K562 (cell line): Measurements from ENCODE around the gene HPSE2. TPM values are rescaled to one million over a fixed set of nuclear protein-coding genes. Genes with fewer than 3 reads are reported as not detected.

ENCODE experiments used
- ARID3B ChIP-seq: fragments of 250-450 bp; sonication (Bioruptor Pico); IDR thresholded peaks from 2 replicates; pipeline ENCODE4 v1.4.0; 2020; ENCODE audit warnings: borderline replicate concordance
- ATF7 ChIP-seq: fragments of 450-650 bp; IDR thresholded peaks from 2 replicates; pipeline ENCODE4 v1.7.1; 2014; ENCODE audit warnings: mild to moderate bottlenecking, moderate library complexity
- E2F3 ChIP-seq: fragments of 250-450 bp; sonication (Bioruptor Pico); IDR thresholded peaks from 2 replicates; pipeline ENCODE4 v1.4.0; 2020; ENCODE audit warnings: mild to moderate bottlenecking
- HOMEZ ChIP-seq: fragments of 250-450 bp; sonication (Bioruptor Pico); IDR thresholded peaks from 2 replicates; pipeline ENCODE4 v1.4.0; 2020; ENCODE audit warnings: mild to moderate bottlenecking, moderate library complexity
- KDM1A ChIP-seq, 2 experiments: fragments of 450-650 bp; IDR thresholded peaks; 2 replicates each; pipeline ENCODE4 v1.6.1; 2016; ENCODE audit warnings: mild to moderate bottlenecking in 2 of 2
- MYBL2 ChIP-seq, 2 experiments: fragments of 450-650 bp in 1 of 2; sonication (generic) in 1 of 2; formaldehyde crosslinking in 1 of 2; IDR thresholded peaks; 2 replicates each; pipeline versions ENCODE4 v1.6.1 to v1.8.1; 2017 to 2022; ENCODE audit warnings: borderline replicate concordance in 1 of 2, inconsistent platforms in 1 of 2, low read depth in 1 of 2, mild to moderate bottlenecking in 1 of 2, missing genetic modification reagents in 1 of 2, moderate library complexity in 1 of 2
- ZBTB17 ChIP-seq: fragments of 450-650 bp; formaldehyde crosslinking; IDR thresholded peaks from 2 replicates; pipeline ENCODE4 v1.4.0; 2020; ENCODE audit warnings: mild to moderate bottlenecking
- ZNF121 ChIP-seq: sonication (generic); formaldehyde crosslinking; conservative IDR thresholded peaks from 2 replicates; pipeline ENCODE4 v1.8.0; 2022; ENCODE audit warnings: missing genetic modification reagents
- polyA plus RNA-seq, 8 experiments: library from polyadenylated mRNA; depleted of rRNA in 4 of 8; stranded (reverse) in 5 of 8; unstranded in 3 of 8; fragments of >200 nt; fragmentation: Nextera tagmentation in 2 of 8; fragmentation: Illumina TruSeq in 1 of 8; extraction: Ambion mirVana in 2 of 8; extraction: Trizol in 1 of 8; gene quantifications; 2 replicates each; pipeline versions ENCODE4 v1.2.1 to v1.2.3, GENCODE V29; 2011 to 2014; ENCODE audit warnings: inconsistent platforms in 1 of 8, missing spikeins in 1 of 8
- total RNA-seq, 7 experiments: library from RNA; depleted of rRNA in 6 of 7; stranded (reverse); fragments of >200 nt in 6 of 7; fragmentation: Illumina TruSeq in 2 of 7; extraction: Trizol in 2 of 7; gene quantifications; 2 replicates each; pipeline versions ENCODE4 v1.2.1 to v1.2.3, GENCODE V29; 2011 to 2021; ENCODE audit warnings: low replicate concordance in 1 of 7
- TF ChIP-seq, protein P1 (sequence below): fragments of 250-450 bp; sonication (Bioruptor Pico); IDR thresholded peaks from 2 replicates; pipeline ENCODE4 v1.8.0; 2021; ENCODE audit warnings: moderate library complexity, mild to moderate bottlenecking, inconsistent platforms
- TF ChIP-seq, protein P2 (sequence below): fragments of 250-450 bp; sonication (Bioruptor Pico); IDR thresholded peaks from 2 replicates; pipeline ENCODE4 v1.4.0; 2020
- TF ChIP-seq, protein P3 (sequence below): IDR thresholded peaks from 2 replicates; pipeline ENCODE4 v1.6.1; 2011; ENCODE audit not compliant: insufficient read length; ENCODE audit errors: extremely low read depth
- TF ChIP-seq, protein P4 (sequence below): sonication (generic); formaldehyde crosslinking; IDR thresholded peaks from 2 replicates; pipeline ENCODE4 v1.8.1; 2023; ENCODE audit warnings: mild to moderate bottlenecking, missing genetic modification reagents

The HPSE2 gene
- total and polyA plus RNA-seq, 9 of the 15 experiments (the other 6 are each of a cell fraction or from before 2014, with no cell fraction given): 0.03 to 0.10 (median 0.04) TPM; not detected in 2

DNA sequence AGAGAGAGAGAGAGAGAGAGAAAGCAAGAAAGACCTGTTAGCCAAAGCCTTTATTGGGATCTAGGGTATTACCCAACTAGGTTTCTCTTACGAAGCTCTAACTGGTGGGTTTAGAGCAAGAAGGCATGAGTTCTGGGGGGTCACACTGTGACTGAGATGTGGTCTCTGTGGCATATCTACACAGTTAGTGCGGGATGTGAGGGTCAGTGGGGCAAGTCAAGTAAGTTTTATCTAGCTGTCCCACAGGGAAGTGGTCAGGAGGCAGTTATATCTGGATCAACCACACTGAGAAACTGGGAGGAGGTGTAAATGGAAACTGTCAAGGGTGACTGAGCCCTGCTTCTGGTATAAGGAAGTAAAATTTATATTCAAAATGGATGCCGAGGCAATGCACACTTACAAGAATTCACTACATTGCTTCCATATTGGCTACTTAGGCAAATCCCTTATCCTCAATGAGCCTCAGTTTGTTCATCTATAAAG is 457.3 kb downstream of the HPSE2 start (continued):
- no peak for TF ChIP-seq ARID3B (CRISPR knock-in tag)
- TF ChIP-seq, protein P1, sequence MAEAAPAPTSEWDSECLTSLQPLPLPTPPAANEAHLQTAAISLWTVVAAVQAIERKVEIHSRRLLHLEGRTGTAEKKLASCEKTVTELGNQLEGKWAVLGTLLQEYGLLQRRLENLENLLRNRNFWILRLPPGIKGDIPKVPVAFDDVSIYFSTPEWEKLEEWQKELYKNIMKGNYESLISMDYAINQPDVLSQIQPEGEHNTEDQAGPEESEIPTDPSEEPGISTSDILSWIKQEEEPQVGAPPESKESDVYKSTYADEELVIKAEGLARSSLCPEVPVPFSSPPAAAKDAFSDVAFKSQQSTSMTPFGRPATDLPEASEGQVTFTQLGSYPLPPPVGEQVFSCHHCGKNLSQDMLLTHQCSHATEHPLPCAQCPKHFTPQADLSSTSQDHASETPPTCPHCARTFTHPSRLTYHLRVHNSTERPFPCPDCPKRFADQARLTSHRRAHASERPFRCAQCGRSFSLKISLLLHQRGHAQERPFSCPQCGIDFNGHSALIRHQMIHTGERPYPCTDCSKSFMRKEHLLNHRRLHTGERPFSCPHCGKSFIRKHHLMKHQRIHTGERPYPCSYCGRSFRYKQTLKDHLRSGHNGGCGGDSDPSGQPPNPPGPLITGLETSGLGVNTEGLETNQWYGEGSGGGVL (CRISPR knock-in tag): no peak
- no peak; the same call in 1 of the 2 replicates for TF ChIP-seq MYBL2 (IDR thresholded peaks at IDR 0.05; ENCODE audit: low read depth)
- no peak for TF ChIP-seq MYBL2 (CRISPR knock-in tag; IDR thresholded peaks at IDR 0.05; ENCODE audit: borderline replicate concordance)
- TF ChIP-seq, protein P2, sequence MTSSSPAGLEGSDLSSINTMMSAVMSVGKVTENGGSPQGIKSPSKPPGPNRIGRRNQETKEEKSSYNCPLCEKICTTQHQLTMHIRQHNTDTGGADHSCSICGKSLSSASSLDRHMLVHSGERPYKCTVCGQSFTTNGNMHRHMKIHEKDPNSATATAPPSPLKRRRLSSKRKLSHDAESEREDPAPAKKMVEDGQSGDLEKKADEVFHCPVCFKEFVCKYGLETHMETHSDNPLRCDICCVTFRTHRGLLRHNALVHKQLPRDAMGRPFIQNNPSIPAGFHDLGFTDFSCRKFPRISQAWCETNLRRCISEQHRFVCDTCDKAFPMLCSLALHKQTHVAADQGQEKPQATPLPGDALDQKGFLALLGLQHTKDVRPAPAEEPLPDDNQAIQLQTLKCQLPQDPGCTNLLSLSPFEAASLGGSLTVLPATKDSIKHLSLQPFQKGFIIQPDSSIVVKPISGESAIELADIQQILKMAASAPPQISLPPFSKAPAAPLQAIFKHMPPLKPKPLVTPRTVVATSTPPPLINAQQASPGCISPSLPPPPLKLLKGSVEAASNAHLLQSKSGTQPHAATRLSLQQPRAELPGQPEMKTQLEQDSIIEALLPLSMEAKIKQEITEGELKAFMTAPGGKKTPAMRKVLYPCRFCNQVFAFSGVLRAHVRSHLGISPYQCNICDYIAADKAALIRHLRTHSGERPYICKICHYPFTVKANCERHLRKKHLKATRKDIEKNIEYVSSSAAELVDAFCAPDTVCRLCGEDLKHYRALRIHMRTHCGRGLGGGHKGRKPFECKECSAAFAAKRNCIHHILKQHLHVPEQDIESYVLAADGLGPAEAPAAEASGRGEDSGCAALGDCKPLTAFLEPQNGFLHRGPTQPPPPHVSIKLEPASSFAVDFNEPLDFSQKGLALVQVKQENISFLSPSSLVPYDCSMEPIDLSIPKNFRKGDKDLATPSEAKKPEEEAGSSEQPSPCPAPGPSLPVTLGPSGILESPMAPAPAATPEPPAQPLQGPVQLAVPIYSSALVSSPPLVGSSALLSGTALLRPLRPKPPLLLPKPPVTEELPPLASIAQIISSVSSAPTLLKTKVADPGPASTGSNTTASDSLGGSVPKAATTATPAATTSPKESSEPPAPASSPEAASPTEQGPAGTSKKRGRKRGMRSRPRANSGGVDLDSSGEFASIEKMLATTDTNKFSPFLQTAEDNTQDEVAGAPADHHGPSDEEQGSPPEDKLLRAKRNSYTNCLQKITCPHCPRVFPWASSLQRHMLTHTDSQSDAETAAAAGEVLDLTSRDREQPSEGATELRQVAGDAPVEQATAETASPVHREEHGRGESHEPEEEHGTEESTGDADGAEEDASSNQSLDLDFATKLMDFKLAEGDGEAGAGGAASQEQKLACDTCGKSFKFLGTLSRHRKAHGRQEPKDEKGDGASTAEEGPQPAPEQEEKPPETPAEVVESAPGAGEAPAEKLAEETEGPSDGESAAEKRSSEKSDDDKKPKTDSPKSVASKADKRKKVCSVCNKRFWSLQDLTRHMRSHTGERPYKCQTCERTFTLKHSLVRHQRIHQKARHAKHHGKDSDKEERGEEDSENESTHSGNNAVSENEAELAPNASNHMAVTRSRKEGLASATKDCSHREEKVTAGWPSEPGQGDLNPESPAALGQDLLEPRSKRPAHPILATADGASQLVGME (CRISPR knock-in tag): no peak
- TF ChIP-seq ZBTB17 (CRISPR knock-in tag): no peak
- TF ChIP-seq ATF7: 0 out of 2 replicates have a peak, but pooled peaks have one; percentile 23
- no peak for TF ChIP-seq E2F3 (CRISPR knock-in tag)
- TF ChIP-seq, protein P3, sequence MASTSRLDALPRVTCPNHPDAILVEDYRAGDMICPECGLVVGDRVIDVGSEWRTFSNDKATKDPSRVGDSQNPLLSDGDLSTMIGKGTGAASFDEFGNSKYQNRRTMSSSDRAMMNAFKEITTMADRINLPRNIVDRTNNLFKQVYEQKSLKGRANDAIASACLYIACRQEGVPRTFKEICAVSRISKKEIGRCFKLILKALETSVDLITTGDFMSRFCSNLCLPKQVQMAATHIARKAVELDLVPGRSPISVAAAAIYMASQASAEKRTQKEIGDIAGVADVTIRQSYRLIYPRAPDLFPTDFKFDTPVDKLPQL: no peak
- TF ChIP-seq ZNF121 (CRISPR knock-in tag): no peak
- TF ChIP-seq, protein P4, sequence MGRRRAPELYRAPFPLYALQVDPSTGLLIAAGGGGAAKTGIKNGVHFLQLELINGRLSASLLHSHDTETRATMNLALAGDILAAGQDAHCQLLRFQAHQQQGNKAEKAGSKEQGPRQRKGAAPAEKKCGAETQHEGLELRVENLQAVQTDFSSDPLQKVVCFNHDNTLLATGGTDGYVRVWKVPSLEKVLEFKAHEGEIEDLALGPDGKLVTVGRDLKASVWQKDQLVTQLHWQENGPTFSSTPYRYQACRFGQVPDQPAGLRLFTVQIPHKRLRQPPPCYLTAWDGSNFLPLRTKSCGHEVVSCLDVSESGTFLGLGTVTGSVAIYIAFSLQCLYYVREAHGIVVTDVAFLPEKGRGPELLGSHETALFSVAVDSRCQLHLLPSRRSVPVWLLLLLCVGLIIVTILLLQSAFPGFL (CRISPR knock-in tag): no peak
- TF ChIP-seq HOMEZ: no peak
- TF ChIP-seq KDM1A (IDR thresholded peaks at IDR 0.05): peak; percentile 87 to 92
